H1 (cell line): Measurements from ENCODE around the gene SPINT1. TPM values are rescaled to one million over a fixed set of nuclear protein-coding genes. Genes with fewer than 3 reads are reported as not detected.
A peak's percentile ranks its signal among the peaks of the same experiment; 100 is the strongest.

Source experiments
- CTCF ChIA-PET: fragments of 300-600 bp; sonication (Branson Sonifier 250); formaldehyde crosslinking; loops from one replicate; lab custom pipeline; 2021; ENCODE audit not compliant: partially characterized antibody; lab: Charles Lee
- POLR2A ChIA-PET: fragments of 300-600 bp; sonication (Branson Sonifier 250); formaldehyde crosslinking; loops from one replicate; lab custom pipeline; 2021; ENCODE audit warnings: inconsistent platforms; ENCODE audit not compliant: partially characterized antibody; lab: Charles Lee
- DNase-seq, 2 experiments: peaks; one replicate each; pipeline versions ENCODE4 v3.0.0 to v3.0.0-alpha.2; 2010 to 2022; ENCODE audit warnings: low spot score in 2 of 2, low read depth in 1 of 2, mixed read lengths in 1 of 2
- FAIRE-seq: peaks from 2 replicates; lab custom pipeline; 2011; peaks lifted over from hg19 to GRCh38; lab: Jason Lieb, UNC
- H2AFZ ChIP-seq: 2 replicates; pipeline ENCODE4 v1.8.1; 2012; ENCODE audit warnings: low read length, inconsistent platforms
- H2AK5ac ChIP-seq: 2 replicates; pipeline ENCODE4 v1.6.1; 2013; ENCODE audit warnings: low read depth, low read length
- H2BK120ac ChIP-seq: replicated peaks from 2 replicates; pipeline ENCODE3; 2013; ENCODE audit warnings: low read depth, low read length, inconsistent platforms
- H2BK12ac ChIP-seq: 2 replicates; pipeline ENCODE4 v1.6.1; 2013; ENCODE audit warnings: low read depth, low read length
- H2BK15ac ChIP-seq: 2 replicates; pipeline ENCODE4 v1.6.1; 2013; ENCODE audit warnings: low read length
- H2BK20ac ChIP-seq: 2 replicates; pipeline ENCODE4 v1.6.1; 2013; ENCODE audit warnings: low read length
- H2BK5ac ChIP-seq: 2 replicates; pipeline ENCODE4 v1.6.1; 2013; ENCODE audit warnings: low read depth, low read length
- H3K14ac ChIP-seq: 2 replicates; pipeline ENCODE4 v1.6.1; 2013; ENCODE audit warnings: inconsistent platforms; ENCODE audit not compliant: insufficient read length
- H3K18ac ChIP-seq: 2 replicates; pipeline ENCODE4 v1.6.1; 2013; ENCODE audit warnings: low read length; ENCODE audit errors: extremely low read depth
- H3K23ac ChIP-seq: 2 replicates; pipeline ENCODE4 v1.6.1; 2013; ENCODE audit warnings: inconsistent platforms; ENCODE audit not compliant: insufficient read length
- H3K23me2 ChIP-seq: 2 replicates; pipeline ENCODE4 v1.6.1; 2013; ENCODE audit warnings: low read depth, low read length
- H3K27ac ChIP-seq: 2 replicates; pipeline ENCODE4 v1.6.1; 2011; ENCODE audit warnings: low read depth, low read length, inconsistent platforms
- H3K27me3 ChIP-seq, 4 experiments: replicated peaks in 1 of 4; 1 replicate in 1 of 4; 2 replicates in 3 of 4; pipeline versions ENCODE4 v1.6.1 to v1.8.1; 2011 to 2013; ENCODE audit warnings: low read length in 3 of 4, mild to moderate bottlenecking in 3 of 4, inconsistent platforms in 2 of 4, mixed read lengths in 2 of 4, moderate library complexity in 1 of 4; ENCODE audit not compliant: control insufficient read depth in 3 of 4, insufficient read depth in 3 of 4; ENCODE audit errors: extremely low read depth in 1 of 4
- H3K36me3 ChIP-seq, 4 experiments: 2 replicates each; pipeline versions ENCODE4 v1.6.1 to v1.8.1; 2011 to 2013; ENCODE audit warnings: mild to moderate bottlenecking in 4 of 4, low read length in 3 of 4, moderate library complexity in 2 of 4, control low read depth in 1 of 4, inconsistent platforms in 1 of 4; ENCODE audit not compliant: insufficient read depth in 4 of 4, control insufficient read depth in 2 of 4
- H3K4ac ChIP-seq: replicated peaks from 2 replicates; pipeline ENCODE3; 2013; ENCODE audit warnings: low read length, low read depth, mixed read lengths, inconsistent platforms; ENCODE audit not compliant: insufficient read length
- H3K4me1 ChIP-seq, 4 experiments: replicated peaks in 1 of 4; 1 replicate in 1 of 4; 2 replicates in 3 of 4; pipeline versions ENCODE4 v1.6.1 to v1.8.1; 2011 to 2013; ENCODE audit warnings: low read length in 3 of 4, inconsistent platforms in 2 of 4, mixed read lengths in 1 of 4; ENCODE audit not compliant: insufficient read depth in 4 of 4, control insufficient read depth in 3 of 4
- H3K4me2 ChIP-seq, 2 experiments: 2 replicates each; pipeline versions ENCODE4 v1.6.1 to v1.8.1; 2011 to 2013; ENCODE audit warnings: low read depth in 2 of 2, low read length in 2 of 2, control low read depth in 1 of 2, inconsistent platforms in 1 of 2, mild to moderate bottlenecking in 1 of 2; ENCODE audit not compliant: insufficient read depth in 1 of 2
- H3K4me3 ChIP-seq, 4 experiments: fragments of 200-600, 300-600 bp in 1 of 4; sonication (generic), shearing (Covaris generic), sonication (Bioruptor Twin) in 1 of 4; 2 replicates each; pipeline versions ENCODE4 v1.5.1 to v1.8.1; 2011 to 2016; ENCODE audit warnings: low read length in 4 of 4, low read depth in 3 of 4, control low read depth in 2 of 4, inconsistent platforms in 2 of 4, mild to moderate bottlenecking in 2 of 4, mixed read lengths in 1 of 4, moderate library complexity in 1 of 4; ENCODE audit not compliant: insufficient read depth in 2 of 4; ENCODE audit errors: extremely low read depth in 1 of 4
- H3K56ac ChIP-seq: replicated peaks from 2 replicates; pipeline ENCODE3; 2013; ENCODE audit warnings: low read depth, mild to moderate bottlenecking, mixed read lengths, low read length, inconsistent platforms; ENCODE audit not compliant: insufficient read length
- H3K79me1 ChIP-seq: 2 replicates; pipeline ENCODE4 v1.6.1; 2013; ENCODE audit warnings: low read depth, low read length, control low read depth
- H3K79me2 ChIP-seq, 2 experiments: 2 replicates each; pipeline versions ENCODE4 v1.6.1 to v1.8.1; 2012 to 2013; ENCODE audit warnings: low read length in 2 of 2, mild to moderate bottlenecking in 2 of 2, inconsistent platforms in 1 of 2; ENCODE audit not compliant: insufficient read depth in 2 of 2, control insufficient read depth in 1 of 2
- H3K9ac ChIP-seq, 4 experiments: replicated peaks in 1 of 4; 1 replicate in 1 of 4; 2 replicates in 3 of 4; pipeline versions ENCODE4 v1.6.1 to v1.8.1; 2011 to 2013; ENCODE audit warnings: low read depth in 3 of 4, low read length in 3 of 4, control low read depth in 2 of 4, mild to moderate bottlenecking in 2 of 4, moderate library complexity in 2 of 4, inconsistent platforms in 1 of 4; ENCODE audit errors: extremely low read depth in 1 of 4
- H3K9me3 ChIP-seq, 2 experiments: 2 replicates each; pipeline versions ENCODE4 v1.6.1 to v1.8.1; 2012 to 2013; ENCODE audit warnings: mild to moderate bottlenecking in 2 of 2, moderate library complexity in 2 of 2, control low read depth in 1 of 2, inconsistent platforms in 1 of 2, low read depth in 1 of 2, low read length in 1 of 2, mixed read lengths in 1 of 2; ENCODE audit not compliant: insufficient read depth in 2 of 2
- H4K20me1 ChIP-seq, 2 experiments: replicated peaks in 1 of 2; 2 replicates each; pipeline versions ENCODE3 to v1.8.1; 2011 to 2013; ENCODE audit warnings: inconsistent platforms in 2 of 2, low read length in 2 of 2, mild to moderate bottlenecking in 1 of 2; ENCODE audit not compliant: insufficient read depth in 2 of 2, control insufficient read depth in 1 of 2
- H4K5ac ChIP-seq: 2 replicates; pipeline ENCODE4 v1.6.1; 2013; ENCODE audit warnings: low read length, low read depth, mixed read lengths, inconsistent platforms; ENCODE audit not compliant: insufficient read length
- H4K8ac ChIP-seq: 2 replicates; pipeline ENCODE4 v1.8.0; 2013; ENCODE audit warnings: mild to moderate bottlenecking, moderate library complexity, low read length, inconsistent platforms; ENCODE audit not compliant: insufficient read depth; ENCODE audit errors: extremely low read depth
- H4K91ac ChIP-seq: replicated peaks from 2 replicates; pipeline ENCODE3; 2013; ENCODE audit warnings: low read length, mixed read lengths, inconsistent platforms; ENCODE audit not compliant: insufficient read length
- EGR1 ChIP-seq: IDR thresholded peaks from 2 replicates; pipeline ENCODE4 v1.6.1; 2011; ENCODE audit warnings: low read depth, low read length, borderline replicate concordance
- GABPA ChIP-seq: IDR thresholded peaks from 2 replicates; pipeline ENCODE4 v1.6.1; 2011; ENCODE audit warnings: mild to moderate bottlenecking, low read length, moderate library complexity, borderline replicate concordance; ENCODE audit not compliant: insufficient read depth
- HDAC2 ChIP-seq, 2 experiments: fragments of 300-600 bp in 1 of 2; sonication (generic) in 1 of 2; IDR thresholded peaks; 2 replicates each; pipeline ENCODE4 v1.6.1; 2011 to 2012; ENCODE audit warnings: low read depth in 2 of 2, low read length in 2 of 2, mild to moderate bottlenecking in 2 of 2, moderate library complexity in 2 of 2, borderline replicate concordance in 1 of 2, inconsistent platforms in 1 of 2
- KDM1A ChIP-seq: fragments of 200-600, 300-600 bp; sonication (generic); IDR thresholded peaks from 2 replicates; pipeline ENCODE4 v1.7.1; 2016; ENCODE audit warnings: mild to moderate bottlenecking, low read length, borderline replicate concordance
- MAX ChIP-seq: IDR thresholded peaks from 2 replicates; pipeline ENCODE4 v1.6.1; 2012; ENCODE audit warnings: inconsistent platforms
- RFX5 ChIP-seq: IDR thresholded peaks from 2 replicates; pipeline ENCODE4 v1.6.1; 2011; ENCODE audit warnings: low read depth, low read length, improper control_type of control experiment, borderline replicate concordance
- SIRT6 ChIP-seq: IDR thresholded peaks from one replicate; pipeline ENCODE4 v1.7.1; 2012; ENCODE audit warnings: low read length, inconsistent platforms
- WGBS, 2 experiments: shearing (Covaris generic) in 1 of 2; methylation state at CpG; one replicate each; pipeline versions ENCODE4 v1.1.6 to v1.1.7; 2013 to 2015; ENCODE audit warnings: low lambda C conversion rate in 2 of 2, mixed read lengths in 2 of 2, inconsistent platforms in 1 of 2, low coverage in 1 of 2, missing lambda C conversion rate in 1 of 2; ENCODE audit not compliant: insufficient replicate concordance in 2 of 2, insufficient coverage in 1 of 2, insufficient read length in 1 of 2; ENCODE audit errors: extremely low coverage in 1 of 2, missing lambda C conversion rate in 1 of 2; 5-methylcytosine and 5-hydroxymethylcytosine counted together
- polyA plus RNA-seq, 7 experiments: library from polyadenylated mRNA; depleted of rRNA in 3 of 7; stranded (reverse) in 5 of 7; unstranded in 2 of 7; fragments of >200 nt in 5 of 7; fragments of 200-250 nt in 2 of 7; gene quantifications; 1 replicate in 5 of 7; 2 replicates in 1 of 7; 4 replicates in 1 of 7; pipeline versions ENCODE4 v1.2.1 to v1.2.3, GENCODE V29; 2011 to 2013; ENCODE audit warnings: missing spikeins in 2 of 7, mixed read lengths in 2 of 7
- total RNA-seq: library from RNA; stranded (reverse); fragmentation: NEBNext Ultra II Directional; extraction: Animal tissue kit (Norgen Biotek cat#: 25700); gene quantifications from 2 replicates; pipeline ENCODE4 v1.2.1, GENCODE V29; 2021

The SPINT1 gene
- total and polyA plus RNA-seq, 2 of the 8 experiments (the other 6 are each of a cell fraction or from before 2014, with no cell fraction given): 117 to 155 TPM

GRCh38 chr15:40904552-40905201 is 60.8 kb downstream of the SPINT1 start:
- no peaks in the 10 kb centered on the region for H3K79me1 ChIP-seq
- H3K79me2 ChIP-seq: peaks cover 0 to 9% of the 10 kb centered on the region in 2 experiments; a peak in 1 of 4 replicates
- no peak overlapping the region for H3K27ac ChIP-seq
- no peak overlapping the region for H2AK5ac ChIP-seq
- H2BK5ac ChIP-seq: no peak overlapping the region
- H3K9me3 ChIP-seq: no peaks in the 10 kb centered on the region
- 0 out of 2 replicates have a peak overlapping the region, but pooled peaks have one; percentile 1 for H2BK15ac ChIP-seq
- H3K4me1 ChIP-seq: peaks cover 0 to 9% (median 8%) of the 10 kb centered on the region in 4 experiments; a peak in 6 of 7 replicates
- H4K5ac ChIP-seq: no peak overlapping the region
- no peak overlapping the region for H3K4ac ChIP-seq
- H3K36me3 ChIP-seq: peaks cover 17 to 32% (median 21%) of the 10 kb centered on the region in 4 experiments
- H2BK120ac ChIP-seq: no peak overlapping the region
- H2BK12ac ChIP-seq: no peak overlapping the region
- H3K56ac ChIP-seq: no peak overlapping the region
- no peak overlapping the region for H3K4me3 ChIP-seq
- no peak overlapping the region for H3K18ac ChIP-seq
- no peak overlapping the region for H4K8ac ChIP-seq
- ChIA-PET POLR2A (interaction anchor here (0.7 to 11.5 kb wide), 8 partner anchors 10 to 210 kb away, joined by 3 to 209 read pairs (median 8); partner anchors contain the start of genes CHAC1, DLL4, RAD51 and VPS18), CTCF (interaction anchor here (0.6 to 20.6 kb wide), 41 partner anchors 9 to 456 kb away, joined by 3 to 619 read pairs (median 6); partner anchors contain the start of genes CHAC1, DLL4, GCHFR and VPS18)
- H2AFZ ChIP-seq: no peak overlapping the region
- no peak for FAIRE-seq
- H4K91ac ChIP-seq: no peak overlapping the region
- H3K27me3 ChIP-seq: no peaks in the 10 kb centered on the region; a peak in 1 of 7 replicates
- H3K23ac ChIP-seq: no peak overlapping the region
- WGBS, 2 experiments: 93% methylated on average over 7 of the region's 7 CpGs; no CpG with 5 or more reads in 1 of the 2 experiments
- no peak overlapping the region for H3K9ac ChIP-seq
- H3K4me2 ChIP-seq: no peak overlapping the region
- no peak overlapping the region for H2BK20ac ChIP-seq
- peaks cover 22% of the 10 kb centered on the region in 2 experiments for H4K20me1 ChIP-seq
- no peak for DNase-seq
- peaks cover 6% of the 10 kb centered on the region; the same call in 1 of the 2 replicates for H3K23me2 ChIP-seq
- no peak overlapping the region for H3K14ac ChIP-seq
- no peak for TF ChIP-seq SIRT6
- no peak for TF ChIP-seq GABPA
- TF ChIP-seq MAX: no peak
- TF ChIP-seq EGR1: no peak
- TF ChIP-seq HDAC2 (IDR thresholded peaks at IDR 0.05; ENCODE audit: borderline replicate concordance in 1 of 2, low read depth in 2 of 2, low read length in 2 of 2): no peak
- TF ChIP-seq RFX5: no peak
- no peak for TF ChIP-seq KDM1A
